Stimulated activated CD8-positive, alpha-beta memory T cell treated with anti-CD3 and anti-CD28 coated beads, Interleukin-7, amount 100 ng/mL, for 48 hours (primary cell): Measurements from ENCODE around the gene UTP11.
"Not testable (repeated sequence)": the region's sequence is repeated elsewhere in the genome, so short reads cannot be mapped to it uniquely, and the experiment has no call there.

Experiments
- DNase-seq, 2 donors: peaks; one replicate each; pipeline ENCODE4 v3.0.0-alpha.2; 2020; ENCODE audit warnings: low read depth in 1 of 2; ENCODE audit errors: extremely low read depth in 1 of 2

The UTP11 gene

DNA sequence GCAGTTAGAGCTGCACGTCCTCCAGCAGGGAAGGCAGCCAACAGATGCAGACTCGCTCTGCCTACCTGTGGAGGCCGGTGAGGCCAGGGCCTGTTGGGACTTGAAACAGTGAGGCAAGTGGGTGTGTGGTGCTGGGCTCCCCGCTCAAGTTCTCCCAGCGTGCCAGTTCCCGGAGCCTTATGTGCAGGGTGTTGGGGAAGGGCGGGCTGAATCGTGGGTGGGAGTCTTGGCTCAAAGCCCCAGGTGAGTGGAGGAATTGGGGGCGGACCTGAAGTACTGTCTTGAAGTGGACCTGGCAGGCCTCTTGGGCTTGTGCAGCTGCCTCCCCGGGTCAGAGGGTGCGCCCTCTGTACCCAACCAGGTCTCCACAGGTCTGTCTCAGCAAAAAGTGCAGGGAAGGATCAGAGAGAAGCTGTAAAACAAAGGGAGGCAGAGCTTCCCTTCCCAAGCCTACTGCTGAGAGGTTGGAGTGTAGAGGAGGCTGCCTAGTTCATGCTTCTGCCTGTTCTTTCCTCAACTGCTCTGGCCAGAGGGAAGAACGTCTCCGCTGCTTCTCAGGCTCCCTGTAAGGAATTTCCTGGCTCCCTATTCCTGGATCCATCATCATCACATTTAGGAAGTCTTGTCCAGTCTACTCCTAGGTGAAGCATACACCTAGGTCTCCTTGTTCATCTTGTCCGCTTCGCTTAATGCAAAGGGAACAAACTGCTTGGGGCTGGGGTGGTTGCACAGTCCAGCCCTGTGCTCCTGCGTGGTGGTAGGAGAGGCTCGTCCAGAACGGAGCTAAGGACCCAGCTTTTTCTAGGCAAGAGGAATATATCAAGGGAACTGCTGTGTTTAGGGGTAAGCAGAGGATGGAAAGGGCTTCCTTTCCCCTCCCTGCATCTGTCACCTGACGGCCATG is 14.9 kb downstream of the UTP11 start:
- DNase-seq = no peak

DNA sequence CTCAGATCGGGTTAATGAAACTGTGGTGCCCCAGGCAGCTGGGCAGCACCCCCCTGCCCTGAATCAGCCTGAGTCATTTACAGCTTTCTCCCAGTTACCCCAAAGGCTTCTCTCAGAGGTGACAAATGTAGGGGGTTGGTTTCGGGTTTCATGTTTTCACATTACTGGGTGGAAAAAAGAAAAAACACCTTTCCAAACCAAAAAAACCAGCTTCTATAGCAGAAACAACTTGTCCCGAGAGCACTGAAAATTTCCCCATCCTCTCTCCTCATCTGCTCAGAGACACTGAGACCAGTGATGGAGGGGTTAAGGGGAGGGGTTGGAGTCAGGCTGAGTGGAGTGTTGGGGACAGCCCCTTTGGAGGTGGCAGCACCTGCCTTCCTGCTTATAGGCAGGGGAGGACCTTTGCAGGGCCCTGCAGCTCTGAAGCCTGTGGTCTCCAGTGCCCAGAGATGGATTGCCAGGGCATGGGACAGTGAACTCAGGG is 15.6 kb downstream of the UTP11 start:
- peak; percentile 63 to 85 for DNase-seq

DNA sequence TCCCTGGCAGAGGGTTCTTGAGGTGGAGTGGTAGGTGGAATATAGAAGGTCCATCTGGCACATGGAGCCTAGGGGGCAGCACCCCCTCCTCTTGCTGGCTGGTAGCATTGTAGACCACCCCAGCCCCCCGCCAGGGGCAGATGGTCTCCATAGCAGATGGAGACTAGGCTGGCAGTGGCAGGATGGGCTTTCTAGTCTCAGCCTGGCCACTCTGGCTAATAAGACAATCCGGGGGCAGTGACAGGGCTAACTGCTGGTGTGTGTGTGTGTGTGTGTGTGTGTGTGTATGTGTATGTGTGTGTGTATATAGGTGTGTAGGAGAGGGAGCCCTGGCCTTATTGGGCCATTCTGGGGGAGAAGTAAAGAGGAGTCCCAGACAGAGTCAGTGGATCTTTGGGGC is 16.1 kb downstream of the UTP11 start:
- DNase-seq = no peak

DNA sequence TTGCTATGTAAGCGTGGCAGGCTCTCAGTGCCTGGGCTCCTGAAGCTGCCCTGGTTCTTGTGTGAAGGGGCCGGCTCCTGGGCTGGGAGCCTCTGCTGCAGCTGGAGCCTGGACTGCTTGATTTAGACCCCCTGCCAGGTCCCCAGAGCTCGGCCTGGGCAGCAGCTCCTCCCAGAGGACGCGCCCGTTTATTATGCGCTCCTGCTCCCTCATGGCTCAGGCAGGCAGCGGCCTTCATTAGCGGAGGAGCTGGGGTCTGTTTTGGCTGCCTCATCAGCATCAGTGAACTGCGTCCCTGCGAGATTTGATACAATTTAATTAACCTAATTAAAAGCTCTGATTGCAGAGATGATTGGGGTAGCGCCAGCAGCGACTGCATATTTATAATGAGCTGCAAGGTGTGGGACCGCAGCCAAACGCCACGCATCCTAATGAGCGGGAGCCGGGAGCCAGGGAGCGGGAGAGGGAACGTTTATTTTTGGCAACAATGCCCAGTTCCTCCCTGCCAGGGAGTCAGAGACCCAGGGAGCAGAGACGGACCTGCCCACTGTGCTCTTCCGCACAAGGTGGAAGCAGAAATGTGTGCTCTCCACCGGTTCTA is 16.6 kb downstream of the UTP11 start:
- DNase-seq = no peak

DNA sequence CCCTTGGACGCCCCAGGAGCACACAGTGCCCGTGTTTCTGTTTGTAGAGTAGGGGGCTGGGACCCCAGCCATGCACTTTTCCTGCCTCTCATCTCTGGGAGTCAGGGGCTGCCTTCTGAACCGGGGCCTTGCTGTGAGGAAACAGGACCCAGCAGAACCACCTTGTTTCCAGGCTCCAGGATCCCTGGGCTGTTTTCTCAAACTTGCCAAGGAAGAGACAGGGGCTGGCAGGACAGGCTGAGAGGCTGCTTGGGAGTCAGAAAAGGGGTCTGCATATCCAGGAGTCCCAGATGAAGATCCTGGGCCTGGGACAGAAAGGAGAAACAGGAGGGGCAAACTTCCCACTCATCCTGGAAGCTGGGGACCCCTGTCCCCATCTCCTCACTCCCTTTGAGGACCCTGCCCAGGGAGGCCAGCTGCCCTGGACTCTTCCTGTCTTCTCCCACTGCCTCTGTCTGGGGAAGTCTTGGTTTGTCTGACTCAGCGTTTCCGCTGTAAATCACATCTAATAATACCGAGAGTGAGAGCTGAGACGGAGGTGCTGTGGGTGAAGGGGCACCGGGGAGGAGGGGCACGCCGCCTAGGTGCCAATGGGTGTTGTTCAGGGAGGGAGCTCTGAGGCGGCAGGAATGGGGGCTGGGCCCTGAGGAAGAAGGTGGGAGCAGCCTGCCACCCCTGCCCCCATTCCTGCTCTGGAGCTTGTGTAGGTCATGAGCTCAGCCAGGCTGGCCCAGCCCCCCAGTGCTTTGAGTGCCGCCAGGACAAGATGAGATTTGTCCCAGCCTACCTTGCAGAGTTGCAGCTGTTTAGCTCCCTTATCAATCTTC is 17.4 kb downstream of the UTP11 start:
- DNase-seq = peak; percentile 60 to 84

DNA sequence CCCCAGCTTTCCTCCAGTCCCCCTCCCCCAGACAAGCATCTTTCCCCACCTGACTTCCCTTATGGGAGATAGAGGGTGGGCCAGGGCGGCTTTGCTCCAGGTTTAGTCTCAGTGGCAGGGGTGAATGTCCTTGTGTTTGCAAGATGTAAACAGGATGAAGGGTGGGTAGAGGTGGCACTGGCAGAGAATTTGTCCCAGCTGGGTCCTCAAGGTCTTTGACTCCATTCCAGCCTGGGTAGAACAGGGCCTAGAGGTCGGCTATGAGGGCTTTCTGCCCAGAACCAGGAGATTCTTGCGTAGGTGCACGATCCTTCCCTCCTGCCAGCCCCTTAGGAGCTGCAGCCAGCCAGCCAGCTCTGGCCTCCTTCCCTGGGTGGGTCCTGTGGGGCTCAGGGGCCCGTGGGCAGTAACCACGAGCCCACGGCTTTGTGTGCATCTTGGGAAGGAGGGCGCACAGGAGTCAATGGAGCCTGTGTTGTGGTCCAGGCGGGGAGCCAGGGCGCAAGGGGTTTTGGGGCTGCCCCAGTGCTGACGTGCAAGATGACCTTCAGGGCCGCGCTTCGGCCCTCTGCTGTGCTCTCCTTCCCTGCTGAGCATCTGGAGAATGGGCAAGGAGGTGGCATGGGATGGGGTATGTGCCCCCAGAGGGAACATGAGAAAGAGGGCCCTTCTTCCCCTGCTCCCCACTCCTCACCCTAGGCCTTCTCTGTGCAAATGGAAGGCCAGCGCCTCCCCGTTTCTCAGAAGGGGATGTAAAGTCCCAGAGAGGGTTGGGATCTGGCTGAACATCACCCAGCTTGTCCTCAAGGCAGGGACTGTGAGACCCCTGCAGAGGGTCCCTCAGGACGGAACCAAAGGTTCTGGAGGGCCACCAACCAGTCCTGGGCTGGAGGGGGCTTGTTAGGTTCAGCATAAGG is 18.3 kb downstream of the UTP11 start:
- no peak for DNase-seq

DNA sequence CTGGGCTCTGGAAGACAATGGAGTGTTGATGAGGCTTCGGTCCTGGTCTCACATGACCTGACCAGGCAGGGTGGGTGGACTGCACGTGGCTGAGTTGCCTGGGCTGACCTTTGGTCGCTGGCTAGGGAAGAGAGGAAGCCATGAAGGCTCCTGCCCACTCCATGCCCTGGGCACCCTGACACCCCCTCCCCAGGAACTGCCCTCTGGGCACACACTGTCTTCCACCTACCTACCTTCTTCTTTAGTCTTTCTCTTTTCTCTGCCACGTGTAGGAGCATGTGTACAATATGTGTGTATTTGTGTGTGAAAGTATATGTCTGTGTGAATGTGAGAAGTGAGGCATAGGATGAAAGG is 19.0 kb downstream of the UTP11 start:
- no peak for DNase-seq

DNA sequence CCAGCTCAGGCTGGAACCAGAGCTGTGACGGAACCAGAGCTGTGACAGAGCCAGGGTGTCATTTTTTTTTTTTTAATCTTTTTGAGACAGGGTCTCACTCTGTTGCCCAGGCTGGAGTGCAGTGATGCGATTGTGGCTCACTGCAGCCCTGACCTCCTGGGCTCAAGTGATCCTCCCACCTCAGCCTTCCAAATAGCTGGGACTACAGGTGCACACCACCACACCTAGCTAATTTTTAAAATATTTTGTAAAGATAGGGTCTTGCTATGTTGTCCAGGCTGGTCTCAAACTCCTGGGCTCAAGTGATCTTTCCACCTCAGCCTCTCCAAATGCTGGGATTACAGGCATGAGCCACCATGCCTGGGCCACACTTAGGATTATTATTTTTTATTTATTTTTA is 20.5 kb downstream of the UTP11 start:
- not testable (repeated sequence) for DNase-seq

DNA sequence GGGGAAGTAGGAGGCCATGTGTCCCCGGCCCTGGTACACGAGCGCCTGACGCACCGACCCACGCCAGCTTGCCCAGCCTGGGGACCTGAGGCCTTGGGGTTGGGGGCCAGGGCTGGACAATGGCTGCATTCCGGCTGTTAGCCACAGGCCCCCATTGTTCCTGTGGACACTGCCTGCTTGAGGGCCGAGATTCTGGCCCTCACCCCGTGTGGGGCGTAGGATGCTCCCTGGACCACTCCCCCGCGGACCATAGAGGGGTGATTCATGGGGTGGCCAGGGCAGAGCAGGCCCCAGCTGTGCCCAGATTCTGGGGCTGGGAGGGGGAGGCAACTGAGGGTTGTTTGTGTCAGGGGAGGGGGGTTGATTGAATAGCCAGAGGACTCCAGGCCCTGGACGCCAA is 22.3 kb downstream of the UTP11 start:
- DNase-seq = no peak

DNA sequence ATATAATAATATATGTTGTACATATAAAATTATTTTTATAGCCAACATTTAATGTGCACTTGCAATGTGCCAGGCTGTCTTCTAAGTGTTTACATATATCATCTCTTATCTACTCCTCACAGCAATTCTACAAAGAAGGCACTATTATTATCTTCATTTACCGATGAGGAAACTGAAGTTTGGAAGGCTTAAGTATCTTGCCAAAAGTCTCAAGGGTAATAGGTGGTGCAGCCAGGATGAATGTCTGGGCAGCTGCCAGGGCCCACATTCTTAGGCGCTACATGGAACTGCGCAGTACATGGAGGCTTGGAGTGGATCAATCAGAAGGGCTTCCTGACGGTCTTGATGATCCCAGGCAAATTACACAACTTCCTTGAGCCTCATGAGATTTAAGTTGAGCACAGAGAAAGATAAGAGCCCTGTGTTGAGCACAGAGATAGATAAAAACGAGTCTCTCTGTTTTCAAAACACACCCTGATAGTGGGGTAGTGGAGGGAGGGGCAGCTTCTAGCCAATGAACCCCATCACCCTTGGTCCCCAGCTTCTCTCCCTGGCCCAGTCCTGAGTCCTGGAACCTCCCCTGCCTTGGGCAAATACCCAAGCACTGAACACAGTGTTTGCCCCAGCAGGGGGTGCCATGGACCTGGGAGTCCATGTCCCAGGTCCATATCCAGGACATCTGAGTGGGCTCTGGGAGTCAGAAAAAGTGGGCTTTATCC is 24.8 kb downstream of the UTP11 start:
- no peak for DNase-seq

DNA sequence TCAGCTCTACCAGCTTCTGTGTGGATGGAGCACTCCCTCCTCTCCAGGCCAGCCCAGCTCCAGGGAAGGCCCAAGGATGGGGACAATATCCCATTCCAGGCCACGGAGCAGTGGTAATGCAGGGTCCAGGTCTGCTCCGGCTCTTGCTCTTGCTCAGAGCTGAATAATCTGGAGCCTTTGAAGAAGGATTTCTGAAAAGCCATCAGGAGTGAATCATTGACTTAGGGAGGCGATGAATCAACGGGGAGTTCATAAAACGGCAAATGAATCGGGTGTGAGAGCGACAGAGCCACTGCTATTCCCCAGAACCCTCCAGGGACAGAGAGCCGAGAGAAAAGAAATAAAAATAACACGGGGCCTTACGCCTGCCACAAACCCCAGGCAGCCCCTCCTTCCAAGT is 26.3 kb downstream of the UTP11 start:
- DNase-seq = no peak

DNA sequence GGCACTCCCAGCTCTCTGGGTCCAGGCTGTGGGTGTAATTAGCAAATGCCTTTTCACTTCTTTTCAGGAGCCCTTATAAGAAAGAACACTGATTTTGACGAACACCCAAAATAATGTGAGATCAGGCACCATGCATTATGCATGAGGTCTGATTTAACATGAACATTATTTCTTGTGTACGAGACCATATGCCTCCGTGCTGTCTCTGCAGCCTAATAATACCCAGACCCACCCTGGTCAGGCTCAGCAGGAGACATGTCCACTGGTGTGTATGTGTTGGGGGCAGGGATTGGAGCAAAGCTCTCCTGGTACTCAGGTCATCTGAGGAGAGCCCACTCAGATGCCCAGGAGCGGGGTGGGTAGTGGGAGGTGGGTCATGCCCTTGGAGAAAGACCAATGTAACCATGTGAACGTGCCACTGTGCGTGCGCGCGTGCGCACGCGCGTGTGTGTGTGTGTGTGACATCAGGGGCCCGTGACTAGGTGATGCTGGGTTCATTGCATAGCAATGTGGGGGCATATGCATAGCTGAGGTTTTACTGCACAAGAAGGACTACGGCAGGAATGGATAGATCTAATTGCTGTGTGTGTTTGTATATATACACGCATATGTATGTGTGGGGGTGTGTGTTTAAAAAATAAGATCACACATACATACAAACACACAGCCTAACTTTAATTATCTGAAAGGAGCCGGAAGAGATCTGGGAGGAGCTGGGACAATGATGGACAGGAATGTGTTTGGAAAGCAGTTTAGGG is 27.0 kb downstream of the UTP11 start:
- DNase-seq = no peak

DNA sequence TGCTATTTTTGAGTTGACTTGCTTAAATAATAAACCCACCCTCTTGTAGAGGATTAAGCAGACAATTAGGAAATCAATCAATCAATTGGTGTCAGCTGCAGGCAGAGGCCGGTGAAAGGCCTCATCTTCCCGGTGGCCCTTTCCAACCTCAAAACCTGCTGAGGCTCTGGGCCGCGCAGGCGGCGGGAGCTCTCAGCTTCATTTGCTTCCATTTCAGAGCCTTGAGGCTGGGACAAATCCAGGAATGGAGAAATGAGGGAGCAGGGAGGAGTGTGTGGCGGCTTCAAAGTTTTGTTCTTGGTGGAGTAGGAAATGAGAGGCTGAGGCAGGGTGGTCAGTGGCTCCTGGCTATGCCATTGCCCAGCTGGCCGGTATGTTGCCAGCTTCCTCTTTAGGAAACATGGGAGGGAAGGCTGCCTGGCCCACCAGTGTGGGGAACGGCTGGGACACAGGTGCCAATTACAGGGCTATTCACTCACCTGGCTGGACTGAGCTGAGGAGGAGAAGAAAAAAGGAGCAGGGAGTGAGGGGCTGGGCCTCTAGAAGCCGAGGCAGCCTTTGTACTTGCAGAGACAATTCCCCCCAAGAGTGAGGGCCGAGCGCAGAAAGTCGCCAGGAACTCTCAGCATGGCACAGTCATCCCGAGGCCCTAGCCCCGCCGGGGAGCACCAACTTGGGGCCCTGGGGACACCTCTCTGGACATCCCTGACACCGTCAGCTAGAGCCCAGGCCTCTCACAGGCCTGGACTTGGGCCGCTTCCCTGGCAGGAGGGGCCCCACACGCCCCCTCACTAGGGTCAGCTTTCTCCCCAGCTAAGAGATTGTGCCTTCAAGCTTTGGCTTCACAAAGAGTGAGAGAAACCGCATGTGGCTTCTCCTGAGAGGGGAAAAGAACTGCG is 29.7 kb downstream of the UTP11 start:
- no peak for DNase-seq

DNA sequence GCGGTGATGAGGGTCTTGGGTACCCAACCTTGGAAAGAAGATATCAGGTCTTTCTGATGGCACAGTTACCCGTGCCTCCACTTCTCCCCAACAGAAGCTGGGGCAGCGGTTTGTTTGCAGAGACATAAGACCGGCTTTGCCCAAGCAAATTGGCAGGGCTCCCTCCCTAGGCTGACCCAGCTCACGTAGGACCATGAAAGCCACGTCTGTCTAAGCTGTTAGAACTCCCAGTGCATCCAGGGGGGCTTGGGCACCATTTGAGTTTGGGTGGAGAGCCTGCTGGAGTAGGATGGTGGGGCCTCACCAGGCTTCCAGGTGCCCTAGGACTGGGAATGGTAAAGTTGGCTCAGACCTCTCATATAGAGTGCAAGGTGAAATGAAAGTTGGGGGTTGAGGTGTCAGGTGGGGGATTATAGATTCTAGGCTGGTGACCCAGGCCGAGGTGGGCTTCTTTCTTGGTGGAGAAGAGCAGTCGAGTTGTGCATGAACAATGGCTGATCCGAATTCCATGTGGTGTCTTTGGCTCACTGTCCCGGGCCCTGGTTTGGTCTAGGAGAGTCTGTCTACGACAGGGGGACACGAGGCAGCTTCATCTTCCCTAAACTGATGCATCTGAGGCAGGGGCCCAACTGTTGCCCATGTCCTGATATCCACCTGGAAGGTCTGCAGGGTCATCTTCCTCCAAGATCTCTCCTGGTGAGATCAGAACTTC is 30.7 kb downstream of the UTP11 start:
- DNase-seq = no peak

DNA sequence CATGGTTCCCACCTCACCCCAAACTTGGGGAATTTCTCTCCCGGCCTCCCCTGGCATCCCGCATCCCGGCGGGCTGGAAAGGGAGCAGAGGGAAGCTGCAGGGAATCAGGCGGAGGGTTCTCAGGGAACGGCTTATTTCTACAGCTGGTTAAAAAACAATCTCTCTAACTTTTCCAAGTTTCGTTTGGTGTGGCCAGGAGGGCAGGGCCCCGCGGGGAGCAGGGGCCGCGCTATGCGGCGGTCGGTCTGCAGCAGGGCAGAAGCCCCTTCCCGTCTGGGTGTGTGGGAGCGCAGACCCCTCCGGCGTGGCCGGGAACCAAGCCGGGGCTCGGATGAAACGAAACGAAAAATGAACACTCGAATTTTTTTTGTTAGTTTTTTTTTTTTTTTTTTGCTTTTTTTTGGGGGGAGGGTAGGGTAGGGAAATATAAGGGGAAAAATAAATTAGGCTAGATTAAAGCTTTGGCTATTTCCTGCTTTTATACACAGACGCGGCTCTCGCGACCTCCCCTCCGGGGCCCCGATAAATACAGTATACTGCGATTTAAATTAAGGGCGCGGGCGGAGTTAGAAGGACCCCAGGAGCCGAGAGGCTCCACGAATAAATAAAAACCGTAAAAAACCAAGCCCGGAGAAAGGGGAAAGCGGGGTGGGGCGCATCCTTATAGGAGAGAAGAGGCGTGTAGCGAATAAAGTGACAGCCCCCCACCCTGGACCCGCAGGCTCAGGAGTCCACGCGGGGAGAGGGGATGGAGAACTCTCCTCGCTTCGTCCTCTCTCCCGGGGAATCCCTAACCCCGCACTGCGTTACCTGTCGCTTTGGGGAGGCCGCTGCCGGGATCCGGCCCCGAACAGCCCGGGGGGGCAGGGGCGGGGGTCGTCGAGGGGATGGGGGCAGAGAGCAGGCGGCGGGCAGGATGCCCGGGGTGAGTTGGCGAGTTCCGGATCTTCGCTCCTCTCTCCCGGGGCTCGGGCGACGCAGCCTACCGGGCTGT is 32.0 kb downstream of the UTP11 start:
- no peak for DNase-seq
